HG03354 (cell line): ENCODE data around the gene SELENON.
"Not testable (repeated sequence)": the region's sequence is repeated elsewhere in the genome, so short reads cannot be mapped to it uniquely, and the experiment has no call there.

Source experiments
- ATAC-seq: cut with Tn5 transposase; IDR thresholded peaks from one replicate; pipeline ENCODE4 v1.9.1; 2021; ENCODE audit warnings: mild to moderate bottlenecking; ENCODE audit not compliant: unreplicated experiment, poor library complexity, severe bottlenecking

The SELENON gene

DNA sequence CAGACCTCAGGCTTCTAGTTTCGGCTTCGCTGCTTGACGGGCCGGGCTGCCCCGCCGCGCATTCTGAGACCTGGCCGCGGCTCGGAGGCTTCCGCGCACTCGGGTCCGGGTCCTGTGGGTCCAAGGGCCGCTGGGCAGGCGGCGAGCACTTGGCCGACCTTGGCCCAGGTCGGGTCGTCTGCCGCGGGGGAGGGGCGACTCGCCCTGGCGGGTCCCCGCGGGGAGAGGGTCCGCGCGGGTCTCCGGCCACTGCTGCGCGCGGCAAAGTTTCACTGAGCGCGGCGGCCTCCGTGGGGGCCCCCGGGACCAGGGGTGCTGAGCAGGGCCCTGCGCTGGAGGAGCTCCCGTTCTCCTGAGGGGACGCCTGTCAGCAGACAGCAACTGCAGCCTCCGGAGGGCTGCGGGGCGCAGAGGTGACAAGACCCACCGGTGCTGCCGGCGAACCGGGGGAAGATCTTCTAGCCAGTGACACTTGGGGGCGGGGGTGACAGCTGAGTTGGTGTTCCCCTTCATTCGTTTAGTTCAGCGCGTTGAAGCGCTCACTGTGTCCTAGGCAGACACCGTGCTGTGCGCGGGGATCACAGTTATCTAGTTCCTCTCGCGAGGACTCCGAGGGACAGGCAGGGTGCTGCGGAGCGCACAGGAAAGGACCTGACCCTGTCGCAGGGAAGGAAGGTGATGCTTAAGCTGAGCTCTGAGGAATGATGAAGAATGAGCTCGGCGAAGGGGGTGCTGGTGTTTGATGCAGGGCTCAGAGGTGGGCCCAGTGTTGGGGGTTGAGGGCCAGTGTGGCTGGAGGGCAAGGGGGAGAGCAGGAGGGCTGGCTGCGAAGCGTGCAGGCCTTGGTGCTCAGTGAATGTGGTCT lies 20.5 kb downstream of the SELENON start:
- ATAC-seq: peak; percentile 55

DNA sequence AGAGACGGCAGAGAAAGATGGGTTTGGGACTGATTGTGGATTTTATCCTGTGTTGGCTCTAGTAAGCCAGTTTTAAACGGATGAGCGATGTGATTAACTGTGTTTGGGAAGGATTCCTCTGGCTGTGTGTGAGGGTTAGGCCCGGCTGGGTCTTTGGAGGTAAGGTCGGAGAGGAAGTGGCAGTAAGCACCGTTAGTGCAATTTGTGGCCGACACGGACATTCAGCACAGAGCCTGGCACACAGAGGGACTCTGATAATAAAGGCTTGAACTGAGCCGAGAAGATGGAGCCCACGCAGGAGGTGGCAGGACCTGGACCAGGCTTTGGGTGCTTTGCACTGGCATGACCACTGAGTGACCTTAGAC lies 21.1 kb downstream of the SELENON start:
- ATAC-seq: no peak

- no peak for ATAC-seq
These were observed 21.7 kb downstream of the SELENON start for GRCh38 chr1:25821630-25822091.

GRCh38 chr1:25825605-25826004 lies 25.6 kb downstream of the SELENON start:
- no peak for ATAC-seq

DNA sequence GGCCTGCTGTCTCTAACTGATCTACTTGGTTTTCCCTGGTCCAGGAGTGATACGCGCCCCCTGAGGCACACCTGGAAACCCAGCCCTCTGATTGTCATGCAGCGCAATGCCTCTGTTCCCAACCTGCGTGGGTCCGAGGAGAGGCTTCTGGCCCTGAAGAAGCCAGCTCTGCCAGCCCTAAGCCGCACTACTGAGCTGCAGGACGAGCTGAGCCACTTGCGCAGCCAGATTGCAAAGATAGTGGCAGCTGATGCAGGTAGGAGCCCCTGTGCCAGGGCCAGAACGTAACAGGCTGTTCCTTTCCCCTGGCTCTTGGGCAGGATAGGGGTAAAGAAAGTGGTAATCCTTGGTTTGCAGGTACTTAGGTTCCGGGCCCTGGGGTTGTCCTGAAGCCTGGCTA lies 26.6 kb downstream of the SELENON start:
- ATAC-seq: no peak

DNA sequence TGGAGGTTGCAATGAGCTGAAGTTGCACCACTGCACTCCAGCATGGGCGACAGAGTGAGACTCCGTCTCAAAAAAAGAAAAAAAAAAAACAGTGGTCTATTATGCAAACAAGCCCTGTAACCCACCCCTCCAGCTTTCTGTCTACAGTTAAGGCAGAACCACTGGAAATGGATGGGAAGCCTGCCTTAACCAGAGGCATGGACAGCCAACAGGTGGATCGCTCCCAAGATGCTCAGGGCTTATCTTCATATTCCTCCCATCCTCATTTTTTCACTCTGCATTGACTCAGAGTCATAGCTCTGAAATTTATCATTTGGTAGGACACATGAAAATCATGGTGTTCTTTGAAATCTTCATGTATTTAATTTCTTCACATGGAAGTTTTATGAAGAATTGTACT lies 28.5 kb downstream of the SELENON start:
- ATAC-seq: no peak

GRCh38 chr1:25829046-25829445 lies 29.1 kb downstream of the SELENON start:
- ATAC-seq: no peak

DNA sequence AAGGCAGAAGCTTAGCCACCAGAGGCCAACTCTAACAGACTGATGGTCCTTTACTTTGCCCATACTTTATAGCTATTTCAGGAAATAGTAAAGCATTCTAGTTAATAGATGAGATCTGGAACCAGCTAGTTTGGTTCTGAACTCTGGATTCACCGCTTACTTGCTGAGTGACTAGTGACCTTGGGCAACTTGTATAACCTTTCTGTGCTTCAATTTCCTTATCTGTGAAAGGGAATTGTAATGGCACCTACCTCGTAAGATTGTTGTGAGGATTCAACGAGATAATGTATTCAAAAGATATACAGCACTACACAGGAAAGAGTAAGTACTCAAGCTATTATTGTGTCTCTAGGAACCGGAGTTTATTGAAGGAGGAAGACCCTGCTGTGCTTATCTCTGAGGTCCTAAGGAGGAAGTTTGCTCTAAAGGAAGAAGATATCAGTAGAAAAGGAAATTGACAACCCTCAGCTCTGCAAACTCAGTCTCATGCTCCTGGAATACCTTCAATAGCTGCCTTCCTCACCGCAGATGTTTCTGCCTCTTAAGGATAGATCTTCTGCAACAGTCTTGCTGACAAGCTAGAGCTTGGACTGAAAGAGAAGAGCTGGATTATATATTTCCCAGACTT lies 31.7 kb downstream of the SELENON start:
- ATAC-seq: no peak

DNA sequence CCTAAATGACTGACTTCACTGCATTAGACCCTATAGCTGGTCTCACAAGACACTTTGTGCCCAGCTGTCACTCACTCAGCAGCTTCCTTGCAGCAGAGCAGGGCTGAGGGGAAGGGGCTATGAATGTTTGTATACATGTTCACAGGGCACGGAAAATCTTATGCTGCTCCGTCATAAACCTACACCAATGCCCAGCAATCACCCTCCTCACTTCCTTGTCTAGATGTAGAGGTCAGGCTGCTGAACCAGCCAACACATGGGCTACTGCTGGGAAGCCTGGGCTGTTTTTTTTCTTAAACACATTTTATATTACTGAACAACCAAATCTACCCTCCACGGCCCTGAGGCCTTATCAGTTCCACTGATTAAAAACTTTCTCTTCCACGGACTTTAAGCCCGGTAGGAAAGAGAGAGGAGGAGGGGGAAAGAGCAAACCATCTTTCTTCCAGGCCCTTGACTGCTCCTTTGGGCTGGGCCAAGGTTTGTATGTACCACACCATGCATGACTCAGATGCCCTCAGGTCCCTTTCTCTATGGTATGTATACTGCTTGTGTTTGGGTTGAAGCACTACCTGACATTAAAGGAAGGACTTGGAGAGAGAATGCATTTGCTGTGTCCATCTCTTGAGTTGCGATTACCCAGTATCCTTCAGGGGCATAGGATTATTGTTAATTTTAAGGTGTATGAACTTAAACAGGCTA lies 32.5 kb downstream of the SELENON start:
- ATAC-seq: no peak

- ATAC-seq: no peak
These were observed 33.2 kb downstream of the SELENON start for GRCh38 chr1:25833158-25833557.

DNA sequence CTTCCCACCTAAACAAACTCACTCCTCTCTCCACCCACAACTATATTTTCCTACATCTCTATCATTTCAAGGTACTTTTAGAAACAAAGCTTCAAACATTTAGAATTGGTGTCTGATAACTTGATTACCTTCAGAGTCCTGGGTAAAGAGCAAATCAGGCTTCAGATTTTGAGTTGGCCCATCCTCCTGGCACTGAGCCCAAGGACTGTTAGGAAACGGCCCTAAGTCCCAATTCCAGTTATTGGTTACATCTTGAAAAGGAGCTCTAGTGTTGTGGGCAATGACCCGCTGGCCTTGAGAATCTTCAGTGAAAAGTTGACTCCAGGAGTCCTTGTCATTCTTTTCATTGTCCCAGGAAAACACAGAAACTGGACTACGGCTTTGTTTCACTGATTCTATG lies 34.9 kb downstream of the SELENON start:
- ATAC-seq: no peak

DNA sequence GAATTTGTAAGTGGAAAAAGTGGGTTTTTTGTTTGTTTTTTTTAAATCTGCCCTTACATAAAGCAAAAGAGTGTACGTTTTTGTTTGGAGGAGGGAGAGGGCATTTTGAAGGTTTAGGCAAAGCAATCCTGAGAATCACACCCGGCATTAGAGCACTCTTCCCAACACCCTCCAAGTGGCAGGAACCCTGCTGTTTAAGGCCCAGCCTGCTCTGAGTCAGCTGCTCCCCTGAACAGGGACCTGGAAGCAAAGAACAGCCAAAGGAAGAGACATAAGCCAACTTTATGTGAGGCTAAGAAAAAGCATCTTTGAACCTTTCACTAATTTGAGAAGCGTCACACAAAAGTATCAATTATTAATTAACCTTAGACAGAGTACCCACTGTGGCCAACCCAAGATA lies 36.7 kb downstream of the SELENON start:
- no peak for ATAC-seq

GRCh38 chr1:25837262-25837875 lies 37.4 kb downstream of the SELENON start:
- ATAC-seq: no peak

DNA sequence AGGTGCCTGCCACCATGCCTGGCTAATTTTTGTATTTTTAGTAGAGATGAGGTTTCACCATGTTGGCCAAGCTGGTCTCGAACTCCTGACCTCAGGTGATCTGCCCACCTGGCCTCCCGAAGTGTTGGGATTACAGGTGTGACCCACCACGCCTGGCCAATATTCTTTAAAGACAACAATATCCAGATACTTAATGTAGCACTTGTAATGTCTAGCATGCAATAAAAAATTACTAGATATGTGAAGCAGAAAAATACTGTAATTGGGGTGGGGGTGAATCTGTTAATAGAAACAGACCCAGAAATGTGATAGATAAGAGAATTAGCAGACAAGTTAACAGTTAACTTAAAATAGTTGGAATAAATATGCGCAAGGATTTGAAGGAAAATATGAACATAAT lies 39.8 kb downstream of the SELENON start:
- not testable (repeated sequence) for ATAC-seq

- ATAC-seq: no peak
These were observed 43.5 kb downstream of the SELENON start for GRCh38 chr1:25843483-25843882.

GRCh38 chr1:25844536-25845337 lies 44.7 kb downstream of the SELENON start:
- ATAC-seq: no peak

- ATAC-seq: no peak
These were observed 45.7 kb downstream of the SELENON start for GRCh38 chr1:25845664-25846063.

DNA sequence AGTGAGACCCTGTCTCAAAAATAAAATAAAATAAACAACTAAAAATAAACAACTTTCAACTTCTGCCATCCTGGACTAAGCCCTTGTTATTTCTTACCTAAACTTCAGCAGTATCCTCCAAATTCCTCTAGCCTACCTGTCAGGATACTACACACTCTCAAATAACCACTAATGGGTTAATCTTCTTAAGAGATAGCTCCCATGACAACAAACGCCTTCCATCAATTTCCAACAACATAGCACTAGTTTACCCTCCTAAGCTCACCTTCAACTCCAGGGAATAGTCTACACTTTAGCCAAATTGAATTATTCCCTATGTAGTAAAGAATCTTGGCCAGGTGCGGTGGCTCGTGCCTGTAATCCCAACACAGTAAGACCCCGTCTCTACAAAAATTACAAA lies 47.9 kb downstream of the SELENON start:
- ATAC-seq: no peak

DNA sequence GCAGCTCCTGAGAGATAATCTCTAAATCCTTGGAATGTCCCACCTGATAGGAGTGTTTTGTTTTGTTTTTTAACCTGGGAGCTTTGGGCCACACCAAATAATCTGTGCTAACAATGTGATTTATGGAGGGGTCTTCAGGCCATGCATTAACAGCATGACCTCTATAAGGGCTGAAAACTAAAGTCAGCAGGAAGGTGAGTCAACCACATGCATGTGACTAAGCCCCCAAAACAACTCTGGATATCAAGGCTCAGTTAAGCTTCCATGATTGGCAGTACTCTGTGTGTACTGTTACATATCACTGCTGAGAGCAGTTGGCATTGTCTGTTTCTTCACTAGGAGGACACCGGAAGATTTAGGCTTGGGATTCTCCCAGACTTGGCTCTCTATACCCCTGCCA lies 48.5 kb downstream of the SELENON start:
- ATAC-seq: no peak

DNA sequence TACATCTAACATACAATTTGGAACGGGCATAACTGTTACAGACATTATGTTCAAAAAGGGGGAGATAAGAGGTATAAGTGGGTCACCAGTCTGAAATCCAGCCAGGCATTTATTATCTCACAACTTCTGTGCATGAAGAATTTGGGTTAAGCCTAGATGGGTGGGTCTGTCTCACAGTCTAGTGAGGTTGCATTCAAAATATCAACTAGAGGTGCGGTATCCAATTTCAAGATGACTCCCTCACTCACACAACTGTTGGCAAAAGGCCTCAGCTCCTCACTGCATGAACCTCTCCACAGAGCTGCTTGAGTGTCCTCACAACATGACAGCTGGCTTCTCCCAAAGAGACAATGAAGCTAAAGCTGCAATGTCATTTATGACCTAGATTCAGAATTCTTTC lies 54.6 kb downstream of the SELENON start:
- ATAC-seq: no peak
